T-helper 17 cell (primary cell): Measurements from ENCODE around the gene GABRG3. TPM values are rescaled to one million over a fixed set of nuclear protein-coding genes. Genes with fewer than 3 reads are reported as not detected.

Experiments used
- ATAC-seq: fragments of 150-1000 bp; cut with Tn5 transposase; 2 replicates; pipeline ENCODE4 v1.10.0; 2021; ENCODE audit warnings: mild to moderate bottlenecking, moderate library complexity
- DNase-seq, 3 donors: peaks; one replicate each; pipeline versions ENCODE4 v3.0.0 to v3.0.0-alpha.2; 2020 to 2021
- H3K9me3 ChIP-seq: one replicate; pipeline ENCODE4 v1.7.0; 2013; ENCODE audit warnings: low read length, mild to moderate bottlenecking; ENCODE audit not compliant: control insufficient read depth, poor library complexity, severe bottlenecking
- H3K27ac Mint-ChIP-seq: one replicate; pipeline ENCODE4 v1.8.0; 2022; ENCODE audit warnings: mild to moderate bottlenecking, moderate library complexity, mixed read lengths
- H3K27me3 Mint-ChIP-seq: one replicate; pipeline ENCODE4 v1.8.0; 2022; ENCODE audit warnings: mixed read lengths
- H3K36me3 Mint-ChIP-seq: one replicate; pipeline ENCODE4 v1.8.0; 2022; ENCODE audit warnings: low read depth, mixed read lengths
- H3K4me1 Mint-ChIP-seq: one replicate; pipeline ENCODE4 v1.8.0; 2022; ENCODE audit warnings: mild to moderate bottlenecking, mixed read lengths
- H3K4me3 Mint-ChIP-seq: one replicate; pipeline ENCODE4 v1.8.0; 2022; ENCODE audit warnings: mild to moderate bottlenecking, moderate library complexity, mixed read lengths
- total RNA-seq, 4 donors: library from RNA in 2 of 4; stranded (reverse) in 2 of 4; gene quantifications; one replicate each; pipeline ENCODE4 v1.2.3 and lab custom pipeline; 2022 to 2026

GABRG3 gene
- total RNA-seq, 2 donors from 2014 or later = not detected

GRCh38 chr15:27481768-27482167 is 510.8 kb downstream of the GABRG3 start:
- DNase-seq (no peak), ATAC-seq (no peak)
- Mint-ChIP-seq H3K4me3 (no peak overlapping the region), H3K27ac (no peak overlapping the region), H3K36me3 (no peaks in the 10 kb centered on the region), H3K4me1 (no peaks in the 10 kb centered on the region), H3K27me3 (no peaks in the 10 kb centered on the region)
- H3K9me3 ChIP-seq = peaks cover 3% of the 10 kb centered on the region

- ATAC-seq = no peak
- no peak overlapping the region for H3K27ac Mint-ChIP-seq
- H3K4me3 Mint-ChIP-seq = no peak overlapping the region
- no peaks in the 10 kb centered on the region for H3K36me3 Mint-ChIP-seq
- no peaks in the 10 kb centered on the region for H3K27me3 Mint-ChIP-seq
- no peak for DNase-seq
- no peaks in the 10 kb centered on the region for H3K4me1 Mint-ChIP-seq
- peaks cover 3% of the 10 kb centered on the region for H3K9me3 ChIP-seq
These were observed 511.3 kb downstream of the GABRG3 start for GRCh38 chr15:27482287-27482686.

GRCh38 chr15:27483124-27483523 is 512.1 kb downstream of the GABRG3 start:
- peaks cover 3% of the 10 kb centered on the region for H3K9me3 ChIP-seq
- Mint-ChIP-seq H3K4me1 (no peaks in the 10 kb centered on the region), H3K27ac (no peak overlapping the region), H3K27me3 (no peaks in the 10 kb centered on the region), H3K4me3 (no peak overlapping the region), H3K36me3 (no peaks in the 10 kb centered on the region)
- ATAC-seq = no peak
- no peak for DNase-seq

GRCh38 chr15:27485265-27485664 is 514.3 kb downstream of the GABRG3 start:
- DNase-seq (no peak), ATAC-seq (no peak)
- peaks cover 3% of the 10 kb centered on the region for H3K9me3 ChIP-seq
- H3K27ac Mint-ChIP-seq = no peak overlapping the region
- no peak overlapping the region for H3K4me3 Mint-ChIP-seq
- H3K36me3 Mint-ChIP-seq = no peaks in the 10 kb centered on the region
- no peaks in the 10 kb centered on the region for H3K27me3 Mint-ChIP-seq
- no peaks in the 10 kb centered on the region for H3K4me1 Mint-ChIP-seq

- DNase-seq = no peak
- Mint-ChIP-seq H3K27ac (no peak overlapping the region), H3K36me3 (no peaks in the 10 kb centered on the region), H3K4me3 (no peak overlapping the region), H3K27me3 (no peaks in the 10 kb centered on the region), H3K4me1 (no peaks in the 10 kb centered on the region)
- ATAC-seq = no peak
- H3K9me3 ChIP-seq = peaks cover 3% of the 10 kb centered on the region
These were observed 515.1 kb downstream of the GABRG3 start for GRCh38 chr15:27486051-27486450.

GRCh38 chr15:27486683-27487647 is 516.0 kb downstream of the GABRG3 start:
- peaks cover 3% of the 10 kb centered on the region for H3K9me3 ChIP-seq
- no peaks in the 10 kb centered on the region for H3K36me3 Mint-ChIP-seq
- no peak overlapping the region for H3K27ac Mint-ChIP-seq
- H3K4me1 Mint-ChIP-seq = no peaks in the 10 kb centered on the region
- H3K27me3 Mint-ChIP-seq = no peaks in the 10 kb centered on the region
- H3K4me3 Mint-ChIP-seq = no peak overlapping the region
- DNase-seq = no peak
- ATAC-seq = no peak

GRCh38 chr15:27487846-27488245 is 516.9 kb downstream of the GABRG3 start:
- peaks cover 3% of the 10 kb centered on the region for H3K9me3 ChIP-seq
- ATAC-seq (no peak), DNase-seq (no peak)
- H3K27me3 Mint-ChIP-seq = no peaks in the 10 kb centered on the region
- H3K27ac Mint-ChIP-seq = no peak overlapping the region
- H3K4me3 Mint-ChIP-seq = no peak overlapping the region
- no peaks in the 10 kb centered on the region for H3K36me3 Mint-ChIP-seq
- H3K4me1 Mint-ChIP-seq = no peaks in the 10 kb centered on the region

GRCh38 chr15:27490867-27491595 is 520.0 kb downstream of the GABRG3 start:
- H3K36me3 Mint-ChIP-seq = no peaks in the 10 kb centered on the region
- H3K9me3 ChIP-seq = no peaks in the 10 kb centered on the region
- DNase-seq = no peak
- H3K27ac Mint-ChIP-seq = no peak overlapping the region
- ATAC-seq = no peak
- no peaks in the 10 kb centered on the region for H3K4me1 Mint-ChIP-seq
- H3K27me3 Mint-ChIP-seq = no peaks in the 10 kb centered on the region
- no peak overlapping the region for H3K4me3 Mint-ChIP-seq

- Mint-ChIP-seq H3K36me3 (no peaks in the 10 kb centered on the region), H3K4me3 (no peak overlapping the region), H3K4me1 (no peaks in the 10 kb centered on the region), H3K27me3 (no peaks in the 10 kb centered on the region), H3K27ac (no peak overlapping the region)
- no peaks in the 10 kb centered on the region for H3K9me3 ChIP-seq
- no peak for DNase-seq
- ATAC-seq = no peak
These were observed 521.0 kb downstream of the GABRG3 start for GRCh38 chr15:27491666-27492621.

GRCh38 chr15:27495963-27496459 is 525.0 kb downstream of the GABRG3 start:
- Mint-ChIP-seq H3K4me1 (no peaks in the 10 kb centered on the region), H3K36me3 (no peaks in the 10 kb centered on the region), H3K4me3 (no peak overlapping the region), H3K27me3 (no peaks in the 10 kb centered on the region), H3K27ac (no peak overlapping the region)
- no peaks in the 10 kb centered on the region for H3K9me3 ChIP-seq
- ATAC-seq = no peak
- no peak for DNase-seq

- H3K9me3 ChIP-seq = no peaks in the 10 kb centered on the region
- Mint-ChIP-seq H3K27ac (no peak overlapping the region), H3K36me3 (no peaks in the 10 kb centered on the region), H3K4me1 (no peaks in the 10 kb centered on the region), H3K27me3 (no peaks in the 10 kb centered on the region), H3K4me3 (no peak overlapping the region)
- ATAC-seq = no peak
- DNase-seq = no peak
These were observed 527.7 kb downstream of the GABRG3 start for GRCh38 chr15:27498700-27499099.

- H3K9me3 ChIP-seq = no peaks in the 10 kb centered on the region
- Mint-ChIP-seq H3K4me1 (no peaks in the 10 kb centered on the region), H3K27me3 (no peaks in the 10 kb centered on the region), H3K27ac (no peak overlapping the region), H3K4me3 (no peak overlapping the region), H3K36me3 (no peaks in the 10 kb centered on the region)
- DNase-seq (no peak), ATAC-seq (no peak)
These were observed 528.2 kb downstream of the GABRG3 start for GRCh38 chr15:27499191-27499590.
